Body of pancreas (tissue), 4 donors: ENCODE results near the gene CHST2.

Source experiments
- POLR2A ChIP-seq, 3 donors: fragments of 450-650 bp; IDR thresholded peaks; one replicate each; pipeline ENCODE4 v1.6.1; 2016; ENCODE audit warnings: antibody characterized with exemption in 3 of 3, mild to moderate bottlenecking in 2 of 3
- TF ChIP-seq, protein P1 (sequence below), 7 experiments: fragments of 450-650 bp in 4 of 7; fragments of 200-600 bp in 3 of 7; sonication (generic) in 3 of 7; IDR thresholded peaks; one replicate each; pipeline ENCODE4 v1.5.1; 2016 to 2019; ENCODE audit warnings: antibody characterized with exemption in 7 of 7

DNA sequence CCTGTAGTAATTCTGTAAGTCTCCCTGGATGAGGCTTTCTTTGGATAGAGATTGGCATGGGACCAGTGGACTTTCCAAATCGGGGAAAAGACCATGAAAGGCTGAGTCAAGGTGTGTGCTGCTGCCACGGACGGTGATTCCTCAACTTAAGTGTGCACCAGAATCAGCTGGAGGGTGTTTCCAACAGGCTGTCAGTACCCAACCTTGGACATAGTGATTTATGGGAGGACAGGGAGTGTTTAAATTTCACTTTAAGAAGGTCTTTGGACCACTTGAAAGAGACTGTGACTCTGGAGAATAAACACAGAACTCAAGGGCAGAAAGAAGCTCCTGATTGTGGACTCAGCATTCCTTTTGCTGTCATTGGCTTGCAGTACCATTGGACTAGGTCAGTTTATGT, 20.4 kb upstream of the CHST2 start:
- TF ChIP-seq, protein P1, sequence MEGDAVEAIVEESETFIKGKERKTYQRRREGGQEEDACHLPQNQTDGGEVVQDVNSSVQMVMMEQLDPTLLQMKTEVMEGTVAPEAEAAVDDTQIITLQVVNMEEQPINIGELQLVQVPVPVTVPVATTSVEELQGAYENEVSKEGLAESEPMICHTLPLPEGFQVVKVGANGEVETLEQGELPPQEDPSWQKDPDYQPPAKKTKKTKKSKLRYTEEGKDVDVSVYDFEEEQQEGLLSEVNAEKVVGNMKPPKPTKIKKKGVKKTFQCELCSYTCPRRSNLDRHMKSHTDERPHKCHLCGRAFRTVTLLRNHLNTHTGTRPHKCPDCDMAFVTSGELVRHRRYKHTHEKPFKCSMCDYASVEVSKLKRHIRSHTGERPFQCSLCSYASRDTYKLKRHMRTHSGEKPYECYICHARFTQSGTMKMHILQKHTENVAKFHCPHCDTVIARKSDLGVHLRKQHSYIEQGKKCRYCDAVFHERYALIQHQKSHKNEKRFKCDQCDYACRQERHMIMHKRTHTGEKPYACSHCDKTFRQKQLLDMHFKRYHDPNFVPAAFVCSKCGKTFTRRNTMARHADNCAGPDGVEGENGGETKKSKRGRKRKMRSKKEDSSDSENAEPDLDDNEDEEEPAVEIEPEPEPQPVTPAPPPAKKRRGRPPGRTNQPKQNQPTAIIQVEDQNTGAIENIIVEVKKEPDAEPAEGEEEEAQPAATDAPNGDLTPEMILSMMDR (IDR thresholded peaks at IDR 0.05), result no peak
- no peak for TF ChIP-seq POLR2A (IDR thresholded peaks at IDR 0.05)
